ENCODE results near the gene IPPK.

- TF ChIP-seq CTCF (IDR thresholded peaks at IDR 0.05): no peak
- TF ChIP-seq POLR2A (IDR thresholded peaks at IDR 0.05): no peak
Observed at GRCh38 chr9:92658176-92658575, 11.8 kb downstream of the IPPK start.
